Uterus (tissue), 2 donors: ENCODE measurements around the gene CBX8.

Experiments used
- CTCF ChIP-seq, 4 experiments: fragments of 200-600 bp in 2 of 4; fragments of 450-650 bp in 2 of 4; sonication (generic) in 2 of 4; IDR thresholded peaks; one replicate each; pipeline ENCODE4 v1.5.1; 2016 to 2019; ENCODE audit warnings: antibody characterized with exemption in 4 of 4, mild to moderate bottlenecking in 2 of 4, moderate library complexity in 1 of 4
- POLR2A ChIP-seq, 2 donors: fragments of 450-650 bp; IDR thresholded peaks; one replicate each; pipeline ENCODE4 v1.6.1; 2016; ENCODE audit warnings: antibody characterized with exemption in 2 of 2, mild to moderate bottlenecking in 1 of 2, moderate library complexity in 1 of 2

DNA sequence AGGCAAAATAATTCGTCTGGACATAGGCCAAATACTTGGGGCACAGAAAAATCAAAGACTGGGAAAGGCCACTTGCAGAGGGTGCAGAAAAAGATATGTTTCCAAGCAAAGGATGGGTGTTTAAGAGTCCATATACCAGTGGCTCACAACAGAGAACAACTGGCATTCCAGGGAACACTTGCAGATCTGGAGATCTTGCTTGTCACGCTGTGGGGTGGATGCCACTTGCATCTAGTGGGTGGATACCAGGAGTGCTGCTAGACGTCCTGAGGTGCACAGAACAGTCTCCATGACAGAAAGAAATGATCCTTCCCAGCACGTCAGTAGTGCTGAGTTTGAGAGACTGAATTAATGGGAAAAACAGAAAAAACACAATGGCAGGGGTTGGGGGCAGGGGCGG, 8.4 kb downstream of the CBX8 start:
- TF ChIP-seq CTCF (IDR thresholded peaks at IDR 0.05) (no peak), POLR2A (IDR thresholded peaks at IDR 0.05) (no peak)
